OCI-LY3 (cell line): ENCODE measurements around the gene ZC3H7B.

Source experiments
- EZH2phosphoT487 ChIP-seq: fragments of 200-600 bp; shearing (Covaris generic); IDR thresholded peaks from 2 replicates; pipeline ENCODE4 v1.6.1; 2018; ENCODE audit warnings: antibody characterized with exemption, mixed run types, low read depth
- TF ChIP-seq, protein P1 (sequence below): fragments of 200-600, 300-600 bp; sonication (generic); IDR thresholded peaks from 2 replicates; pipeline ENCODE4 v1.5.1; 2014; ENCODE audit warnings: antibody characterized with exemption, low read length, low read depth

DNA sequence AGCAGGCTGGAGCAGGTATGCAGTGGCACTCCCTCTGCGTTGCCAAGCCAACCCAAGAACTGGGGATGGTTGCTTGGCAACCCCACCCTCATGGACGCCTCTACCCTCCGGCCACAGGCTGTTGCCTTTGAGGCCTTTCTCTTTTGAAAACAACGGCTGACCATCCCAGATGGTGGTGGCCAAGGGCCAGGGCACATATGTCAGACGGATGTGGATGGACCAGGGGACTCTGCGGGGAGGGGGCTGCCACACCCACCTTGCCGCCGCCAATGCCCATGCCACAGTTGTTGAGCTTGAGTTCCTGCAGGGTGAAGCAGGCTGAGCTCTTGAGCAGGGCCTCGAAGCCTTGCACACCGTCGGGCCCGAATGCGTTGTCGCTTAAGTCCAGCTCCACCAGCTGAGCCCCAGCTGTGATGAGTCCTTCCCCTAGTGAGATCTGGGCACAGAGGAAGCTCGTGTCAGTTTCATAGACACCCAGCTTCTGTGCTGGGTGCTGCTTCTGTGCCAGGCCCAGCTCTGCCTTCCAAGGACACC, 36.9 kb upstream of the ZC3H7B start:
- TF ChIP-seq, protein P1, sequence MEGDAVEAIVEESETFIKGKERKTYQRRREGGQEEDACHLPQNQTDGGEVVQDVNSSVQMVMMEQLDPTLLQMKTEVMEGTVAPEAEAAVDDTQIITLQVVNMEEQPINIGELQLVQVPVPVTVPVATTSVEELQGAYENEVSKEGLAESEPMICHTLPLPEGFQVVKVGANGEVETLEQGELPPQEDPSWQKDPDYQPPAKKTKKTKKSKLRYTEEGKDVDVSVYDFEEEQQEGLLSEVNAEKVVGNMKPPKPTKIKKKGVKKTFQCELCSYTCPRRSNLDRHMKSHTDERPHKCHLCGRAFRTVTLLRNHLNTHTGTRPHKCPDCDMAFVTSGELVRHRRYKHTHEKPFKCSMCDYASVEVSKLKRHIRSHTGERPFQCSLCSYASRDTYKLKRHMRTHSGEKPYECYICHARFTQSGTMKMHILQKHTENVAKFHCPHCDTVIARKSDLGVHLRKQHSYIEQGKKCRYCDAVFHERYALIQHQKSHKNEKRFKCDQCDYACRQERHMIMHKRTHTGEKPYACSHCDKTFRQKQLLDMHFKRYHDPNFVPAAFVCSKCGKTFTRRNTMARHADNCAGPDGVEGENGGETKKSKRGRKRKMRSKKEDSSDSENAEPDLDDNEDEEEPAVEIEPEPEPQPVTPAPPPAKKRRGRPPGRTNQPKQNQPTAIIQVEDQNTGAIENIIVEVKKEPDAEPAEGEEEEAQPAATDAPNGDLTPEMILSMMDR, result no peak
- TF ChIP-seq EZH2phosphoT487, result no peak
